ENCODE data around the gene CCDC27. TPM values are rescaled to one million over a fixed set of nuclear protein-coding genes. Genes with fewer than 3 reads are reported as not detected.

The CCDC27 gene
- polyA plus RNA-seq, 1 experiment = not detected

DNA sequence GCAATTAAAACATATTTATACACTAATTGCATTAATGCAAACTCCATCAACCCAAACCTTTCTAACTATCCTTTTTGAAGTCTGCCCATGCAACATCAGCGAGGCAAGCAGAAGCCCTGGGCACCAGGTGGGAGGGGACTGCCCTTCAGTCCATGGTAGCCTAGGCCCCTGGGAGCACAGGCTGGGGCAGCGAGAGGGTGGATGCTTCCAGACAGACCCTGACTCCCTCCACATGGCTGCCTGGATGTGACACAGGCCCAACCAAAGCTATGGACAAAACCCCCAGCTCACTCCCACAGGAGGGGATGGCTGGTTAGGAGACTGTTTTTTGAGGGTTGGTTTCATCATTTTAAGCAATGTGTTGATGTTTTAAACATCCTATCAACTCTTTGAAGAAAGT is 61.8 kb downstream of the CCDC27 start:
- ChIA-PET CTCF (interaction anchor here (1.0 kb wide), 1 partner anchor 362 kb away, joined by 3 read pairs; no protein-coding TSS in a partner anchor), POLR2A (no interaction called here)
- no peak overlapping the region for H3K27ac ChIP-seq (ENCODE audit: low read depth, low read length)
- TF ChIP-seq CTCF (IDR thresholded peaks at IDR 0.05; ENCODE audit: low read depth, low read length) = no peak
- no peak overlapping the region for H3K4me3 ChIP-seq (ENCODE audit: low read depth, low read length)
- H3K9me3 ChIP-seq (ENCODE audit: control insufficient read depth, insufficient read depth, low read length) = no peaks in the 10 kb centered on the region; the same call in 1 of the 2 replicates
- H3K27me3 ChIP-seq (ENCODE audit: control insufficient read depth, insufficient read depth, low read length) = no peaks in the 10 kb centered on the region
- DNase-seq (ENCODE audit: low read depth, low spot score) = no peak

- no peaks in the 10 kb centered on the region; the same call in 1 of the 2 replicates for H3K9me3 ChIP-seq (ENCODE audit: control insufficient read depth, insufficient read depth, low read length)
- ChIA-PET CTCF (interaction anchor here (1.0 kb wide), 1 partner anchor 362 kb away, joined by 3 read pairs; no protein-coding TSS in a partner anchor), POLR2A (no interaction called here)
- no peak for TF ChIP-seq CTCF (IDR thresholded peaks at IDR 0.05; ENCODE audit: low read depth, low read length)
- H3K27me3 ChIP-seq (ENCODE audit: control insufficient read depth, insufficient read depth, low read length) = no peaks in the 10 kb centered on the region
- no peak overlapping the region for H3K27ac ChIP-seq (ENCODE audit: low read depth, low read length)
- H3K4me3 ChIP-seq (ENCODE audit: low read depth, low read length) = no peak overlapping the region
- no peak for DNase-seq (ENCODE audit: low read depth, low spot score)
These were observed 62.7 kb downstream of the CCDC27 start for GRCh38 chr1:3814771-3815561.

- ChIA-PET POLR2A (no interaction called here), CTCF (no interaction called here)
- no peak overlapping the region for H3K27ac ChIP-seq (ENCODE audit: low read depth, low read length)
- H3K27me3 ChIP-seq (ENCODE audit: control insufficient read depth, insufficient read depth, low read length) = no peaks in the 10 kb centered on the region
- no peak overlapping the region for H3K4me3 ChIP-seq (ENCODE audit: low read depth, low read length)
- no peak for DNase-seq (ENCODE audit: low read depth, low spot score)
- H3K9me3 ChIP-seq (ENCODE audit: control insufficient read depth, insufficient read depth, low read length) = no peaks in the 10 kb centered on the region; the same call in 1 of the 2 replicates
- TF ChIP-seq CTCF (IDR thresholded peaks at IDR 0.05; ENCODE audit: low read depth, low read length) = no peak
These were observed 64.3 kb downstream of the CCDC27 start for GRCh38 chr1:3816331-3817137.

- no peak overlapping the region for H3K4me3 ChIP-seq (ENCODE audit: low read depth, low read length)
- no peaks in the 10 kb centered on the region for H3K27me3 ChIP-seq (ENCODE audit: control insufficient read depth, insufficient read depth, low read length)
- CTCF ChIA-PET = no interaction called here
- H3K9me3 ChIP-seq (ENCODE audit: control insufficient read depth, insufficient read depth, low read length) = no peaks in the 10 kb centered on the region; the same call in 1 of the 2 replicates
- H3K27ac ChIP-seq (ENCODE audit: low read depth, low read length) = no peak overlapping the region
- POLR2A ChIA-PET = no interaction called here
- TF ChIP-seq CTCF (IDR thresholded peaks at IDR 0.05; ENCODE audit: low read depth, low read length) = no peak
- DNase-seq (ENCODE audit: low read depth, low spot score) = no peak
These were observed 65.0 kb downstream of the CCDC27 start for GRCh38 chr1:3817138-3817740.
